22Rv1 (cell line): Measurements from ENCODE around the gene COL11A2.

ENCODE experiments used
- H3K27ac ChIP-seq: fragments of 450-650 bp; 2 replicates; pipeline ENCODE4 v1.5.1; 2017
- ZFX ChIP-seq: fragments of 450-650 bp; IDR thresholded peaks from 2 replicates; pipeline ENCODE4 v1.6.1; 2017; ENCODE audit warnings: antibody characterized with exemption, borderline replicate concordance
- TF ChIP-seq, protein P1 (sequence below): fragments of 450-650 bp; IDR thresholded peaks from 2 replicates; pipeline ENCODE4 v1.5.1; 2017; ENCODE audit warnings: mild to moderate bottlenecking

The COL11A2 gene

DNA sequence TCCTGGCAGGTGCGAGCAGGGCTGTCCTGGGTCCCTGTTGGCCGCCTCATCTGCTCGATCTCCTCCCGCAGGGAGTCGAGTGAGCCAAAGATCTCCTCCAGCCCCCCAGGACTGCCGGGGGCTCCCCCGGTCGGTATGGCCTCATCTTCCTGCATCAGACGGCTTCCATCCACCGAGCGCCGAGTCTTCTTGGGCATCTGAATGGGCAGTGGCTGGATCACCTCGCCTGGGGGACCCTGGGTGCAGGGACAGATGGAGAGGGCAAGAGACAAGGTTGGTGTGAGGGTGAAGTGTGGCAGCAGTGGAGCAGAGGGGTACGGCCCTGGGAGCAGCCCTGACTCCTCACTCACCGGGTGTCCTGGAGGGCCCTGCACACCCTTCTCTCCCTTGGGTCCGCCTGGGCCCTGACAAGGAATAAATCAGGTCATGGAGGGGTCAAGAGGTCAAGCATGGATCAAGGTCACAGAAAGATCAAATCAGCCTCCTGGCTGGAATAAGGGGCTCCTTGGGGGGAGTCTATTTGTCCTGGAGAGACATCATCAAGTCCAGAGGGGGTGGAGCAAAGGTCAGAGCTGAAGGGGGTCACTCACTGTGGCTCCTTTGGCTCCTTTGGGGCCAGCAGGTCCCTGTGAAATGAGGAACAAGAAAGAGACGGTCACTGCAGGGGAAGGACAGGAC lies 26.5 kb downstream of the COL11A2 start:
- H3K27ac ChIP-seq: no peak overlapping the region
- TF ChIP-seq, protein P1, sequence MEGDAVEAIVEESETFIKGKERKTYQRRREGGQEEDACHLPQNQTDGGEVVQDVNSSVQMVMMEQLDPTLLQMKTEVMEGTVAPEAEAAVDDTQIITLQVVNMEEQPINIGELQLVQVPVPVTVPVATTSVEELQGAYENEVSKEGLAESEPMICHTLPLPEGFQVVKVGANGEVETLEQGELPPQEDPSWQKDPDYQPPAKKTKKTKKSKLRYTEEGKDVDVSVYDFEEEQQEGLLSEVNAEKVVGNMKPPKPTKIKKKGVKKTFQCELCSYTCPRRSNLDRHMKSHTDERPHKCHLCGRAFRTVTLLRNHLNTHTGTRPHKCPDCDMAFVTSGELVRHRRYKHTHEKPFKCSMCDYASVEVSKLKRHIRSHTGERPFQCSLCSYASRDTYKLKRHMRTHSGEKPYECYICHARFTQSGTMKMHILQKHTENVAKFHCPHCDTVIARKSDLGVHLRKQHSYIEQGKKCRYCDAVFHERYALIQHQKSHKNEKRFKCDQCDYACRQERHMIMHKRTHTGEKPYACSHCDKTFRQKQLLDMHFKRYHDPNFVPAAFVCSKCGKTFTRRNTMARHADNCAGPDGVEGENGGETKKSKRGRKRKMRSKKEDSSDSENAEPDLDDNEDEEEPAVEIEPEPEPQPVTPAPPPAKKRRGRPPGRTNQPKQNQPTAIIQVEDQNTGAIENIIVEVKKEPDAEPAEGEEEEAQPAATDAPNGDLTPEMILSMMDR: no peak
- TF ChIP-seq ZFX: no peak

DNA sequence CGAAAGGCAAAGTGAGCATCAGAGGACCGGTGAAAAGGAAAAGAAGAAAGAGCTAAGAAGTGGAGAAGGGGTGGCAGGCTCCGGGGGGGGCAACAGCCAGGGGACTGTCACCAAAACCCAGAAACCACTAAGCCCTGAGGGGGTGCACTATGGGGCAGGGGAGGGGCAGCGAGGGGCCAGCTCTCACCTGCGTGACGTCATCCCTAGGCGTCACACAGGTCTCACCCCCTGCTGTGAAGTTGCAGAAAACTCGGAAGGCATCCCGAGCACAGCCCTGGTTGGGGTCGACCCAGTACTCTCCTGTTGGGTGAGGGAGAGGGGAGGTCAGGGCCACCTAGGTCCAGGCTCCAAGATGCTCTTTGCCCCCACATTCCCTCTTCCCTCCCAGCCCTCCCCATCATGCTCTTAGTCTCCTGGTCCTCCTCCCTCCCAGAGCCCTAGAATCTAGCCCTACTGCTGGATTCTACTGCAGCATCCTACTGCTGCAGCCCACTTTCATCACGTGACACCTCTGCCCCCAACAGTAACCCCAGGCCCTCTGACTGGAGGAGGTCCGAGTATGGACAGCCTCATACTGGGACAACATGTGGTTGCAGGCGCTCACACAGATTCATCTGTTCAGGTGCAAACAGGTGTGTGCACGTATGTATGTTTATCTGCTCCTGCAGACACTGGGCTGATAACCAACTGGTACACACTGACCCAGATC lies 27.4 kb downstream of the COL11A2 start:
- TF ChIP-seq ZFX: no peak
- TF ChIP-seq, protein P1: no peak

DNA sequence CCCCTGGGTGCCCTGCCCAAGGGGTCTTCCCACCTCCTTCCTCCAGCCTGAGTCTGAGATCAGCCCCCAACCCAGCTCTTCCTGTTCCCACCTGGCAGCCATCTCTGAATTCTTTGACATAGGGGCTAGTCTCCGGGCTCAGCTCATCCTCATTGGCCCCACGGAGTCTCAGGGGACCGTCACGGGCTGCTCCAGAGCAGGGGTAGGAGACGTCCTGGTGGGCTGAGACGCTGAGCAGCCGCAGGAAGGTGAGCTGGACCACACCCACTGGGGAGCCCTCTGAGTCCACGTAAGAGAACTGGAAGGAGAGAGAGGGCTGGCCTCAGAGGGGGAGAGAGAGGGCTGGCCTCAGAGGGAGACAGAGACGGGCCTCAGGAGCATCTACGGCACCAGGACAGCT lies 28.1 kb downstream of the COL11A2 start:
- TF ChIP-seq, protein P1: no peak
- no peak for TF ChIP-seq ZFX
- H3K27ac ChIP-seq: no peak overlapping the region

More for the DNA sequence above, 27.4 kb downstream of the COL11A2 start:
- H3K27ac ChIP-seq: no peak overlapping the region

DNA sequence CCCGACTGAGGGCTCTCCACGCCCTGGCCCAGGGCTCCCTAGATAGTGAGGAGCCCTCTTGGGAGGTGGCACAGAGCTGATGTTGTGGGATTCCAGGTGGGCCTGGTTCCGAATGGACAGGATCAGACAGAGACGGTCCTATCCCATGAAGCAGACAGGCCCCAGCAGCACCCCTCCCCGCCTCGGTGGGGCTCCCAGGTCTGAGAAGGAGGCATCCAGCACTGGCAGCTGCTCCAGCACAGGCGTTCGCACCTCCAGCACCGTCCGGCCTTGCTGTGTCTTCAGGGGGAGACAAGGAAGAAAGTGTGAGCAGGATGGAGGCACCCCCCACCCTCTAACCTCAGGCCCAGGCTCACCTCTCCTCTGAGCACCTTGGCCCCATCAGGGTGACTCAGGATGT lies 28.7 kb downstream of the COL11A2 start:
- no peak overlapping the region for H3K27ac ChIP-seq
- TF ChIP-seq, protein P1: no peak
- TF ChIP-seq ZFX: no peak

DNA sequence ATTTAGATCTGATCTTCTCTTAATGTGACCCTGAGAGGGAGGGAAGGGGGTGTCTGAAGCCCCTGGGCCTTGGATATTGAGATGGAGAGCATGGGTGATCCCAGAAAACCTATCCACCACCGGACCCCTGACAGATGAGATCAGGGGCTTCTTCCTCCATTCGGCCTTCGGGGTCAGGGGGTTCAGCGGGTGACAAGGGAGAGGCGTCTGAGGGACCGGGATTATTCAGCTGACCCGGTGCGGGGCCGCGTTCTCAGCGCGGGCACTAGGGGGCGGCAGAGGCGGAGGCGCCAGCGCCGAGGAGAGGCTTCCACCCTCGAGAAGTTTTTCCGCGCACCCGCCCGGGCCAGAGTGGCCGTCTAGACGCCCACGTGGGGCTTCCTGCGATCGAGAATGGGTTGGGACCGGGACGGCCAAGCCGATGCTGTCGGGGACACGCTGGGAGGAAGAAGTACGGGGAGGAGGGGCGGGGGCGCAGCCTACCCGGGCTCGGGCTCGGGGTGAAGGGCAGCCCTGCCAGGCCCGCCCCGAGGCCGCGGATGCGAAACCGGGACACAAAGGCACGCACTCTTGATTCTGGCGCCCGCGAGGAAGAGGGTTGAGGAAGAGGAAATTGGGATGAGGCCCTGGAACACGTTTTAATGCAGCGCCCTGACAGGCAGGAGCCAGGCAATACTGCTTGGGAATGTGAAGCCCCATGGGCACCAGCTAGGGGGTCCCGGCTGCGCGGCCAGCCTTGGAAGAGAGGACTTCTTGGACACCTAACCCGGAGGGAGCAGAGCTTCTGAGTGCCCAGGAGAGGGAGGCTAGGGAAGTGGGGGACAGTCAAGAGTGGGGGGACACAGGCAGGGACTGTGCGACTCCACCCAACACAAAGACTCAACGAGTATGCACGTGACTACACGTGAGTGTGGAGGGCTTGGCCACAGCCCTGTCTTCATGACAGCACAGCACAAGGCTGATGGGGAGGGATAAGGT lies 30.6 kb downstream of the COL11A2 start:
- TF ChIP-seq, protein P1: peak; percentile 98
- no peak for TF ChIP-seq ZFX
- H3K27ac ChIP-seq: no peak overlapping the region

DNA sequence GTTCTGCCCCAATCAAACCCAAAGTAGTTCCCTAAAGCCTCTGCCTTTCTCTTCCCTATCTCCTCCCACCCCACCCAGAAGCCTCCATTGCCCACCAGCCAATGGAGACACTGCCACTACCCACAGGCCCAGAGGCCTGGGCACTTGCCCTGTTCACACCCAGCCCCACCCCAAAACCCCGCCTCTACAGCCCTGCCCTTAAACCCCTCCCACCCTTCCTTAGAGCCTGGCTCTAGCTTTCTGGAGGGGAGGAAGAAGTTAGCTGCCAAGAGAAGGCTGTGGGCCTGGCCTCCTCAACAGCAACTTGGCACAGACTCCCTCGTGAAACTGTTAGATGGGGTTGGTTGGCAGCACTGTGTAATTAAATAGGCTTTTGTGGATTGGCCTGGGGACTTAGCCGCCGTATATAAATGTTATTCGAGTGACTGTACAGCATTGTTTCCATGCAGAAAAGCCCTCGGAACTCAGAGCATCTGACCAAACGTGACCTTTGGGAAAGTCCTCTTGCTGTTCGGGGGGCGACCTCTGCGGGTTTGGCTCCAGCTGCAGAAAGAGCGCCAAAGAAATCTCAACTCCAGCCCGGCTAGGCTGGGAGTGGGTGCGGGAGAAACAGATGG lies 31.4 kb downstream of the COL11A2 start:
- TF ChIP-seq, protein P1: no peak
- TF ChIP-seq ZFX: no peak
- no peak overlapping the region for H3K27ac ChIP-seq
